Measurements from ENCODE around the gene MARCHF3. TPM values are rescaled to one million over a fixed set of nuclear protein-coding genes. Genes with fewer than 3 reads are reported as not detected.

The MARCHF3 gene
- total and polyA plus RNA-seq, 10 of the 15 experiments (the other 5 are each of a cell fraction or from before 2014, with no cell fraction given) = 3.6 to 24.1 (median 11.3) TPM

DNA sequence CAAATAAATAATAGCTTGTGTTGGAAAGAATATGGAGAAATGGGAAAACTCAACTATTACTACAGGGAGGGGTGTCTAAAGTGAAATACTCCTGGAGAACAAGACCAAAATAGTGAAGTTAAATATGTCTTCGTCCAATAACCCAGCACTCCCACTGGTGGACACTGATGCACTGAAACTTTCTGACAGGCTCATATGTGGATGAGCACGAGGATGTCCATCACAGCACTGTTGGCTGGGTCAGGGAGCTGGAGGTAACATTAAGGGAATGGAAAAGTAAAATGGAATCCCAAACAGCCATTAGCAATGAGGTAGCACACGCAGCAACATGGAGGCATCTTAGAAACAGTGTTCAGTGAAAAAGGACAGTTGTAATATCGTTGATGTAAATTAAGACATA is 167.0 kb downstream of the MARCHF3 start:
- ChIA-PET POLR2A (no interaction called here), SMC1A (ENCODE audit: uncharacterized antibody, unreplicated experiment) (interaction anchor here (0.7 kb wide), 1 partner anchor 33 kb away, joined by 3 read pairs; no protein-coding TSS in a partner anchor), CTCF (no interaction called here), RAD21 (ENCODE audit: unreplicated experiment) (no interaction called here)
- 89% methylated on average over 4 of the region's 4 CpGs for WGBS (ENCODE audit: insufficient coverage, insufficient replicate concordance, low lambda C conversion rate, missing lambda C conversion rate)
- ATAC-seq = no peak
- Histone ChIP-seq H3K27ac (ENCODE audit: control insufficient read depth, insufficient read depth) (no peak overlapping the region), H3K79me2 (ENCODE audit: control insufficient read depth, insufficient read depth, low read length) (no peaks in the 10 kb centered on the region), H2AFZ (ENCODE audit: control insufficient read depth, low read depth, low read length) (no peak overlapping the region), H3K4me3 (no peak overlapping the region), H4K20me1 (ENCODE audit: control insufficient read depth, insufficient read depth) (no peaks in the 10 kb centered on the region), H3K9ac (ENCODE audit: control insufficient read depth, insufficient read depth, low read length) (no peak overlapping the region), H3K9me3 (replicated peaks; ENCODE audit: control insufficient read depth, insufficient read depth, low read length) (no peaks in the 10 kb centered on the region), H3K36me3 (ENCODE audit: control insufficient read depth in 2 of 2, insufficient read depth in 2 of 2, low read length in 1 of 2) (no peaks in the 10 kb centered on the region), H3K4me1 (ENCODE audit: control insufficient read depth, insufficient read depth, low read length) (no peaks in the 10 kb centered on the region), H3K27me3 (replicated peaks in 1 of 2; ENCODE audit: control insufficient read depth in 2 of 2, insufficient read depth in 2 of 2, low read length in 1 of 2) (no peaks in the 10 kb centered on the region), H3K4me2 (ENCODE audit: control insufficient read depth, insufficient read depth) (no peak overlapping the region)
- TF ChIP-seq, protein P1, sequence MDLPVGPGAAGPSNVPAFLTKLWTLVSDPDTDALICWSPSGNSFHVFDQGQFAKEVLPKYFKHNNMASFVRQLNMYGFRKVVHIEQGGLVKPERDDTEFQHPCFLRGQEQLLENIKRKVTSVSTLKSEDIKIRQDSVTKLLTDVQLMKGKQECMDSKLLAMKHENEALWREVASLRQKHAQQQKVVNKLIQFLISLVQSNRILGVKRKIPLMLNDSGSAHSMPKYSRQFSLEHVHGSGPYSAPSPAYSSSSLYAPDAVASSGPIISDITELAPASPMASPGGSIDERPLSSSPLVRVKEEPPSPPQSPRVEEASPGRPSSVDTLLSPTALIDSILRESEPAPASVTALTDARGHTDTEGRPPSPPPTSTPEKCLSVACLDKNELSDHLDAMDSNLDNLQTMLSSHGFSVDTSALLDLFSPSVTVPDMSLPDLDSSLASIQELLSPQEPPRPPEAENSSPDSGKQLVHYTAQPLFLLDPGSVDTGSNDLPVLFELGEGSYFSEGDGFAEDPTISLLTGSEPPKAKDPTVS (IDR thresholded peaks at IDR 0.05; ENCODE audit: low read depth, low read length) = no peak
- no peak for TF ChIP-seq TCF3 (IDR thresholded peaks at IDR 0.05; ENCODE audit: borderline replicate concordance, insufficient read depth, low read depth, low read length)
- TF ChIP-seq TCF7 (IDR thresholded peaks at IDR 0.05; ENCODE audit: borderline replicate concordance) = no peak
- no peak for TF ChIP-seq SMARCA5 (IDR thresholded peaks at IDR 0.05)
- TF ChIP-seq, protein P2, sequence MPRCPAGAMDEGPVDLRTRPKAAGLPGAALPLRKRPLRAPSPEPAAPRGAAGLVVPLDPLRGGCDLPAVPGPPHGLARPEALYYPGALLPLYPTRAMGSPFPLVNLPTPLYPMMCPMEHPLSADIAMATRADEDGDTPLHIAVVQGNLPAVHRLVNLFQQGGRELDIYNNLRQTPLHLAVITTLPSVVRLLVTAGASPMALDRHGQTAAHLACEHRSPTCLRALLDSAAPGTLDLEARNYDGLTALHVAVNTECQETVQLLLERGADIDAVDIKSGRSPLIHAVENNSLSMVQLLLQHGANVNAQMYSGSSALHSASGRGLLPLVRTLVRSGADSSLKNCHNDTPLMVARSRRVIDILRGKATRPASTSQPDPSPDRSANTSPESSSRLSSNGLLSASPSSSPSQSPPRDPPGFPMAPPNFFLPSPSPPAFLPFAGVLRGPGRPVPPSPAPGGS (IDR thresholded peaks at IDR 0.05; ENCODE audit: borderline replicate concordance, insufficient read depth, low read depth, low read length, poor library complexity, severe bottlenecking) = no peak
- no peak for TF ChIP-seq POU2F2 (IDR thresholded peaks at IDR 0.05; ENCODE audit: borderline replicate concordance, low read depth, low read length)
- no peak for TF ChIP-seq BACH1 (IDR thresholded peaks at IDR 0.05; ENCODE audit: borderline replicate concordance)
- TF ChIP-seq MXI1 (IDR thresholded peaks at IDR 0.05; ENCODE audit: low read depth, low read length) = no peak
- TF ChIP-seq CBFB (IDR thresholded peaks at IDR 0.05; ENCODE audit: low read depth) = no peak
- TF ChIP-seq MTA2 (IDR thresholded peaks at IDR 0.05; ENCODE audit: low read depth) = no peak
- no peak for TF ChIP-seq RCOR1 (conservative IDR thresholded peaks at IDR 0.05; ENCODE audit: low read depth, low read length)
- TF ChIP-seq IKZF2 (IDR thresholded peaks at IDR 0.05) = no peak
- no peak for TF ChIP-seq ZNF274 (IDR thresholded peaks at IDR 0.05; ENCODE audit: insufficient read depth, insufficient read length)
- TF ChIP-seq EZH2 (IDR thresholded peaks at IDR 0.05; ENCODE audit: borderline replicate concordance, control insufficient read depth, low read depth, low read length) = no peak
- no peak for TF ChIP-seq SMC3 (IDR thresholded peaks at IDR 0.05; ENCODE audit: borderline replicate concordance, low read length)
- TF ChIP-seq, protein P3, sequence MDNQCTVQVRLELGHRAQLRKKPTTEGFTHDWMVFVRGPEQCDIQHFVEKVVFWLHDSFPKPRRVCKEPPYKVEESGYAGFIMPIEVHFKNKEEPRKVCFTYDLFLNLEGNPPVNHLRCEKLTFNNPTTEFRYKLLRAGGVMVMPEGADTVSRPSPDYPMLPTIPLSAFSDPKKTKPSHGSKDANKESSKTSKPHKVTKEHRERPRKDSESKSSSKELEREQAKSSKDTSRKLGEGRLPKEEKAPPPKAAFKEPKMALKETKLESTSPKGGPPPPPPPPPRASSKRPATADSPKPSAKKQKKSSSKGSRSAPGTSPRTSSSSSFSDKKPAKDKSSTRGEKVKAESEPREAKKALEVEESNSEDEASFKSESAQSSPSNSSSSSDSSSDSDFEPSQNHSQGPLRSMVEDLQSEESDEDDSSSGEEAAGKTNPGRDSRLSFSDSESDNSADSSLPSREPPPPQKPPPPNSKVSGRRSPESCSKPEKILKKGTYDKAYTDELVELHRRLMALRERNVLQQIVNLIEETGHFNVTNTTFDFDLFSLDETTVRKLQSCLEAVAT (IDR thresholded peaks at IDR 0.05) = no peak
- TF ChIP-seq ZNF384 (IDR thresholded peaks at IDR 0.05; ENCODE audit: borderline replicate concordance, low read depth, low read length) = no peak
- no peak for TF ChIP-seq NFYA (IDR thresholded peaks at IDR 0.05; ENCODE audit: borderline replicate concordance, low read depth, low read length)
- no peak for TF ChIP-seq HCFC1 (IDR thresholded peaks at IDR 0.05; ENCODE audit: low read length)
- TF ChIP-seq, protein P4, sequence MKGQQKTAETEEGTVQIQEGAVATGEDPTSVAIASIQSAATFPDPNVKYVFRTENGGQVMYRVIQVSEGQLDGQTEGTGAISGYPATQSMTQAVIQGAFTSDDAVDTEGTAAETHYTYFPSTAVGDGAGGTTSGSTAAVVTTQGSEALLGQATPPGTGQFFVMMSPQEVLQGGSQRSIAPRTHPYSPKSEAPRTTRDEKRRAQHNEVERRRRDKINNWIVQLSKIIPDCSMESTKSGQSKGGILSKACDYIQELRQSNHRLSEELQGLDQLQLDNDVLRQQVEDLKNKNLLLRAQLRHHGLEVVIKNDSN (IDR thresholded peaks at IDR 0.05; ENCODE audit: borderline replicate concordance, extremely low read length, insufficient read depth, low read depth, low read length) = no peak
- in situ Hi-C loops (cut with MboI) = no loop called here
- intact Hi-C loops (cut with micrococcal nuclease; ENCODE audit: unreplicated experiment) = no loop called here
- no peak for DNase-seq (ENCODE audit: low read depth, low spot score)
- no peak for FAIRE-seq
- BruUV-seq (replicated peaks) = no TSS peak

Data from GM12878 (cell line).